GM19467 (cell line): Measurements from ENCODE around the gene LPGAT1.
"Not testable (repeated sequence)": the region's sequence is repeated elsewhere in the genome, so short reads cannot be mapped to it uniquely, and the experiment has no call there.

Experiments used
- ATAC-seq: cut with Tn5 transposase; IDR thresholded peaks from one replicate; pipeline ENCODE4 v1.9.1; 2021; ENCODE audit warnings: mild to moderate bottlenecking, moderate library complexity; ENCODE audit not compliant: unreplicated experiment

LPGAT1 gene

GRCh38 chr1:211708006-211708405, 122.6 kb downstream of the LPGAT1 start:
- no peak for ATAC-seq

GRCh38 chr1:211705467-211706091, 125.0 kb downstream of the LPGAT1 start:
- ATAC-seq: no peak

GRCh38 chr1:211704543-211704942, 126.0 kb downstream of the LPGAT1 start:
- no peak for ATAC-seq

GRCh38 chr1:211703812-211704537, 126.6 kb downstream of the LPGAT1 start:
- ATAC-seq: no peak

- ATAC-seq: no peak
Measured at GRCh38 chr1:211701733-211702132, 128.8 kb downstream of the LPGAT1 start.

- ATAC-seq: no peak
Measured at GRCh38 chr1:211699059-211699458, 131.5 kb downstream of the LPGAT1 start.

GRCh38 chr1:211698161-211699026, 132.2 kb downstream of the LPGAT1 start:
- peak; percentile 52 for ATAC-seq

- peak; percentile 83 for ATAC-seq
Measured at GRCh38 chr1:211697356-211697755, 133.2 kb downstream of the LPGAT1 start.

- ATAC-seq: no peak
Measured at GRCh38 chr1:211695135-211695816, 135.3 kb downstream of the LPGAT1 start.

GRCh38 chr1:211693911-211694310, 136.7 kb downstream of the LPGAT1 start:
- ATAC-seq: not testable (repeated sequence)
